LoVo (cell line): ENCODE results near the gene MSI2.
"Not testable (repeated sequence)": the region's sequence is repeated elsewhere in the genome, so short reads cannot be mapped to it uniquely, and the experiment has no call there.

Source experiments
- DNase-seq: peaks from one replicate; pipeline ENCODE4 v3.0.0-alpha.2; 2016; ENCODE audit warnings: low spot score

MSI2 gene

GRCh38 chr17:57293077-57293476 lies 36.8 kb downstream of the MSI2 start:
- peak; percentile 54 for DNase-seq

GRCh38 chr17:57294101-57294500 lies 37.8 kb downstream of the MSI2 start:
- no peak for DNase-seq

- DNase-seq = peak; percentile 89
Observed at GRCh38 chr17:57294629-57295501, 38.5 kb downstream of the MSI2 start.

GRCh38 chr17:57295526-57296023 lies 39.3 kb downstream of the MSI2 start:
- DNase-seq = peak; percentile 78

GRCh38 chr17:57296231-57296630 lies 39.9 kb downstream of the MSI2 start:
- DNase-seq = peak; percentile 30

- no peak for DNase-seq
Observed at GRCh38 chr17:57299176-57299575, 42.9 kb downstream of the MSI2 start.

GRCh38 chr17:57300592-57300991 lies 44.3 kb downstream of the MSI2 start:
- DNase-seq = not testable (repeated sequence)

- DNase-seq = no peak
Observed at GRCh38 chr17:57302690-57303465, 46.6 kb downstream of the MSI2 start.

- DNase-seq = no peak
Observed at GRCh38 chr17:57305144-57305728, 48.9 kb downstream of the MSI2 start.

GRCh38 chr17:57305908-57306504 lies 49.7 kb downstream of the MSI2 start:
- DNase-seq = no peak

- DNase-seq = no peak
Observed at GRCh38 chr17:57308543-57309186, 52.3 kb downstream of the MSI2 start.

- DNase-seq = no peak
Observed at GRCh38 chr17:57309479-57309878, 53.2 kb downstream of the MSI2 start.

- peak; percentile 52 for DNase-seq
Observed at GRCh38 chr17:57311281-57312216, 55.2 kb downstream of the MSI2 start.

GRCh38 chr17:57312242-57312641 lies 55.9 kb downstream of the MSI2 start:
- no peak for DNase-seq

GRCh38 chr17:57313097-57313835 lies 56.9 kb downstream of the MSI2 start:
- DNase-seq = no peak

- DNase-seq = no peak
Observed at GRCh38 chr17:57315061-57316015, 59.0 kb downstream of the MSI2 start.

- DNase-seq = no peak
Observed at GRCh38 chr17:57316361-57316760, 60.0 kb downstream of the MSI2 start.

- no peak for DNase-seq
Observed at GRCh38 chr17:57317079-57317478, 60.8 kb downstream of the MSI2 start.

GRCh38 chr17:57318913-57319312 lies 62.6 kb downstream of the MSI2 start:
- no peak for DNase-seq
